Measurements from ENCODE around the gene SDCCAG8. TPM values are rescaled to one million over a fixed set of nuclear protein-coding genes. Genes with fewer than 3 reads are reported as not detected.

Gene SDCCAG8
- total RNA-seq, 4 donors from 2014 or later: 24.5 to 52.7 (median 31.7) TPM

DNA sequence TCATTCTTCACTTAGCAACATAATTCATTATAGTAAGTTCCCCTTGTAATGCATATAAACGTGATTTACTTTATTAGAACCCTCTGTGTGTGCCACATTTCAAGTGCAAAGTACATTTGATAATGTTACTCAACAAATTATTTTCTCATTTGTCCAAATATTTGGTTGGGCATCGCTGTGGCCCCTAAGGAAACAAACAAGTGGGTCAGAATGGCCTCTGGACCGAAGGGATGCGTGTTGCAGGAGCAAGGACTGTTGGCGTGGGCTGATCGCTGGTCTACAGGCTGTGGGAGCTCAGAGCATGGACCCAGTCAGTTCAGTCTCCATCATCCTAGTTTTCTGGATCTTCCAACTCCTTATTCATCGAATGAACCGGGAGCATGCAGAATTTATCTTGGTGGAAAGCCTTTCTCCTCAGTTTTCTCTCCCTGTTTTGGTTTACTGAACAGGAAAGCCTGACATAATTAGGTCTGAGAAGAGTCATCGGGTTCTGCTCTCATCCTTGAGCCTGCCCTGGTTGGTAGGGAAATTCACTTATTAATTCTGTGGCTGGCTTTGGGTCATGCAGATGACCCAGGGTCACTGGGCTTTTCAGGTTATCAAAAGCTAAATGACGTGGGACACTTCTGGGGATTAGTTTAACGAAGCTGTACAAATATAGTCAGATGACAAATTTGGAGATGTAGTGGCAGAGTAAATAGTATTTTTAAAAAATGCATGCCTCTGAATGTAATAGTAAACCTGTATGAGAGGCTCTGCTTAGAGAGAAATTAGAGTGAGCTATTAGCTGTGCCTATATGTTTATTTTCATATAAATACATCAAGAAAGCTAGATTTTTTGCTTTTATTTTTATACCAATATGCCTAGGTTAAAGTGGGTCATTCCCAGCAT is 200.2 kb downstream of the SDCCAG8 start:
- no peak overlapping the region for H3K27ac ChIP-seq (replicated peaks in 1 of 4)
- 93% methylated on average over 11 of the region's 11 CpGs for WGBS
- H3K9me3 ChIP-seq: no peaks in the 10 kb centered on the region
- DNase-seq (ENCODE audit: extremely low spot score): no peak
- H3K36me3 ChIP-seq: peaks cover 0 to 11% (median 2%) of the 10 kb centered on the region in 4 donors
- H3K27me3 ChIP-seq: no peaks in the 10 kb centered on the region
- TF ChIP-seq, protein P1, sequence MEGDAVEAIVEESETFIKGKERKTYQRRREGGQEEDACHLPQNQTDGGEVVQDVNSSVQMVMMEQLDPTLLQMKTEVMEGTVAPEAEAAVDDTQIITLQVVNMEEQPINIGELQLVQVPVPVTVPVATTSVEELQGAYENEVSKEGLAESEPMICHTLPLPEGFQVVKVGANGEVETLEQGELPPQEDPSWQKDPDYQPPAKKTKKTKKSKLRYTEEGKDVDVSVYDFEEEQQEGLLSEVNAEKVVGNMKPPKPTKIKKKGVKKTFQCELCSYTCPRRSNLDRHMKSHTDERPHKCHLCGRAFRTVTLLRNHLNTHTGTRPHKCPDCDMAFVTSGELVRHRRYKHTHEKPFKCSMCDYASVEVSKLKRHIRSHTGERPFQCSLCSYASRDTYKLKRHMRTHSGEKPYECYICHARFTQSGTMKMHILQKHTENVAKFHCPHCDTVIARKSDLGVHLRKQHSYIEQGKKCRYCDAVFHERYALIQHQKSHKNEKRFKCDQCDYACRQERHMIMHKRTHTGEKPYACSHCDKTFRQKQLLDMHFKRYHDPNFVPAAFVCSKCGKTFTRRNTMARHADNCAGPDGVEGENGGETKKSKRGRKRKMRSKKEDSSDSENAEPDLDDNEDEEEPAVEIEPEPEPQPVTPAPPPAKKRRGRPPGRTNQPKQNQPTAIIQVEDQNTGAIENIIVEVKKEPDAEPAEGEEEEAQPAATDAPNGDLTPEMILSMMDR (IDR thresholded peaks at IDR 0.05): no peak
- TF ChIP-seq POLR2AphosphoS5 (IDR thresholded peaks at IDR 0.05) (no peak), EP300 (IDR thresholded peaks at IDR 0.05) (no peak), POLR2A (IDR thresholded peaks at IDR 0.05; ENCODE audit: low read depth) (no peak)
- no peak overlapping the region for H3K4me3 ChIP-seq
- H3K4me1 ChIP-seq: no peaks in the 10 kb centered on the region
- intact Hi-C loops (cut with DNase I): no loop called here

DNA sequence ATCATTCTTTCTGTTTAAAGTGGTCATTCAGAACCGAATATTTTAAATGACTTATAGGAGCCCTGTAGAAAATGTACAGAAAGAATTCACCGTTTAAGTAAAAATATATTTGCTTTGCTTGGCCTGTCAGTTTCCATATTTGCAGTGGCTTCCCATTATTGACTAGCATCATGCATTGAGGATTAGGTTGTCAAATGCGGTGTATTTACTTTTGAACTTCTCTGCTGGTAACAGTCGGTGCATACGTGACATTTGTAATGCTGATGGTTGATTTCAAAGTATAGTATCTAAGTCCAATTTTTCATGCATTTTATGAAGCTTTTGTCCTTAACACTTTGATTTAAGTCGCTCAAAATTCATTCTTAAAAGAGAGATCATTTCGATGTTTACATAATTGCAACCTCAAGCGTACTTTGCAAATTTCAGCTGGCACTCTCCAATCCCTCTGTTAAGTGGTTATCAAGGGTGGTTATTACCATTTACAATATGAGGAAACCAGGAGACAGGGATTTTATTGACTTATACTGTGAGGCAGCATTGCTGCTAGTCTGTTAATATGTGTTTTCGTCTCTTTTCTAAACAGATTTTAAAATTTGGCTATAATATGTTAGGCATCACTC is 201.6 kb downstream of the SDCCAG8 start:
- no peaks in the 10 kb centered on the region for H3K9me3 ChIP-seq
- TF ChIP-seq POLR2AphosphoS5 (IDR thresholded peaks at IDR 0.05): no peak
- 94% methylated on average over 9 of the region's 9 CpGs for WGBS
- H3K36me3 ChIP-seq: peaks cover 0 to 11% (median 2%) of the 10 kb centered on the region in 4 donors
- intact Hi-C loops (cut with DNase I): no loop called here
- no peak for DNase-seq (ENCODE audit: extremely low spot score)
- peaks cover 0 to 3% (median 0%) of the 10 kb centered on the region in 4 donors for H3K4me1 ChIP-seq
- H3K4me3 ChIP-seq: no peak overlapping the region
- no peaks in the 10 kb centered on the region for H3K27me3 ChIP-seq
- H3K27ac ChIP-seq (replicated peaks in 1 of 4): no peak overlapping the region

DNA sequence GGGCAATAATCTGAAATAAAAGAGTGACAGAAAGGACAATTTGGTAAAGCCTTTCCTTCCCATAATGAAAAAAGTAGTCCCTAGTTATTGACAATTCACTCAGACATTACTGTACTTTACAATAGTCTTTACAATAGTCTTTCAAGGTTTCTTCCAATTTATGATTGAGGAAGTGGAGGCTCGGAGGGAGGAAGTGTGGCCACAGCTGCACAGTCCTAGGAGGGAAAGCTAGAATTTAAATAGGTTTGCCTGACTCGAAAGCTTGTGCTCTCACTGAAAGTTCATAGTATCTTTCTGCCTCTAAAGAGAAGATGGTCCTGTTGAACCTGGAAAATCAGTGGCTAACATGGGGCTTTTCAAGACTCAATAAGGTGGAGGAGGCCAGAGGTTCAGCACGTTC is 203.2 kb downstream of the SDCCAG8 start:
- 88% methylated on average over 3 of the region's 3 CpGs for WGBS
- H3K36me3 ChIP-seq: peaks cover 0 to 8% (median 2%) of the 10 kb centered on the region in 4 donors
- H3K4me3 ChIP-seq: no peak overlapping the region
- H3K27me3 ChIP-seq: no peaks in the 10 kb centered on the region
- no peak for DNase-seq (ENCODE audit: extremely low spot score)
- H3K27ac ChIP-seq (replicated peaks in 1 of 4): no peak overlapping the region
- intact Hi-C loops (cut with DNase I): no loop called here
- peaks cover 0 to 3% (median 0%) of the 10 kb centered on the region in 4 donors for H3K4me1 ChIP-seq
- no peaks in the 10 kb centered on the region for H3K9me3 ChIP-seq
- TF ChIP-seq POLR2AphosphoS5 (IDR thresholded peaks at IDR 0.05) (no peak), EP300 (IDR thresholded peaks at IDR 0.05) (no peak), POLR2A (IDR thresholded peaks at IDR 0.05; ENCODE audit: low read depth) (no peak)
- TF ChIP-seq, protein P1 (IDR thresholded peaks at IDR 0.05): no peak

DNA sequence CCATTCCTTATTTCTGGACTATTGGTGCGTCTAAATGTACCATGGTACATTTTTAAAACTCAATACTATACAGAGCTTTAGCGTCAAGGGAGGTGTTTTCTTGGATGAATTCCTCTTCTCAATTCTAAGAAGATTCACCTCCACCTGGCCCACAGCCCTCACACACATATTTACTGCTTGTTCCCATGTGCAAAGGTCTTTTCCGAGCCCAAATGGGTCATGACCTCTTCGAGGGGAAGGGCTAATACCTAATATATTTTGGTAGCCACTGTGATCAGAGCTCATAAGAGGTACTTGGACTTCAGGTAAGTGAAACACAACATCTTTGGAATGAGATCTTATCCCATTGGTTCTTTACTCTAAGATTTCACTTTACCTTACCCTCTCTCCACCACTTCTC is 205.9 kb downstream of the SDCCAG8 start:
- DNase-seq (ENCODE audit: extremely low spot score): no peak
- Histone ChIP-seq H3K9me3 (no peaks in the 10 kb centered on the region), H3K4me1 (peaks cover 0 to 3% (median 0%) of the 10 kb centered on the region in 4 donors), H3K27ac (replicated peaks in 1 of 4) (no peak overlapping the region), H3K4me3 (no peak overlapping the region), H3K36me3 (peaks cover 0 to 8% (median 2%) of the 10 kb centered on the region in 4 donors), H3K27me3 (no peaks in the 10 kb centered on the region)
- intact Hi-C loops (cut with DNase I): no loop called here
- TF ChIP-seq EP300 (IDR thresholded peaks at IDR 0.05): no peak
- no peak for TF ChIP-seq POLR2A (IDR thresholded peaks at IDR 0.05; ENCODE audit: low read depth)
- TF ChIP-seq, protein P1 (IDR thresholded peaks at IDR 0.05): no peak
- no peak for TF ChIP-seq POLR2AphosphoS5 (IDR thresholded peaks at IDR 0.05)
- WGBS: 97% methylated on average over 4 of the region's 4 CpGs

All from esophagus muscularis mucosa (tissue), 4 donors.